Psoas muscle (tissue), 8 donors: Measurements from ENCODE around the gene PMM2. TPM values are rescaled to one million over a fixed set of nuclear protein-coding genes. Genes with fewer than 3 reads are reported as not detected.
"Not testable (repeated sequence)": the region's sequence is repeated elsewhere in the genome, so short reads cannot be mapped to it uniquely, and the experiment has no call there.

Experiments used
- ATAC-seq, 4 donors: fragments of 200-7000 bp; cut with Tn5 transposase; one replicate each; pipeline ENCODE4 v1.9.1; 2020; ENCODE audit warnings: moderate library complexity in 3 of 4, mild to moderate bottlenecking in 2 of 4
- DNase-seq, 2 donors: peaks; one replicate each; pipeline ENCODE4 v3.0.0-alpha.2; 2020
- H3K27ac ChIP-seq: fragments of 200-600 bp; one replicate; pipeline ENCODE4 v1.8.0; 2022
- H3K27me3 ChIP-seq, 3 donors: fragments of 200-600 bp in 1 of 3; one replicate each; pipeline versions ENCODE4 v1.6.1 to v1.8.0; 2013 to 2022; ENCODE audit warnings: low read length in 2 of 3, mild to moderate bottlenecking in 2 of 3, moderate library complexity in 1 of 3; ENCODE audit not compliant: insufficient read depth in 3 of 3
- H3K36me3 ChIP-seq, 2 donors: fragments of 200-600 bp in 1 of 2; one replicate each; pipeline versions ENCODE4 v1.6.1 to v1.8.0; 2013 to 2022; ENCODE audit warnings: low read depth in 1 of 2, mild to moderate bottlenecking in 1 of 2, moderate library complexity in 1 of 2; ENCODE audit not compliant: insufficient read depth in 1 of 2
- H3K4me1 ChIP-seq: fragments of 200-600 bp; one replicate; pipeline ENCODE4 v1.8.0; 2022
- H3K4me3 ChIP-seq: fragments of 200-600 bp; one replicate; pipeline ENCODE4 v1.8.0; 2022; ENCODE audit warnings: mild to moderate bottlenecking
- H3K9me3 ChIP-seq: fragments of 200-600 bp; one replicate; pipeline ENCODE4 v1.8.0; 2022
- WGBS, 3 donors: extraction: QIAGEN DNeasy Blood & Tissue Kit; methylation state at CpG; one replicate each; pipeline versions ENCODE4 v1.1.6 to v1.1.7; 2013; 5-methylcytosine and 5-hydroxymethylcytosine counted together
- intact Hi-C, 2 donors: fragments of 100-400 bp; cut with DNase I; formaldehyde crosslinking; loops; one replicate each; pipeline versions ENCODE4 v1.11.0 to v1.14.2; 2022
- polyA plus RNA-seq, 3 donors: library from polyadenylated mRNA; stranded (reverse); fragments of 200-250 nt; gene quantifications; one replicate each; pipeline ENCODE4 v1.2.3, GENCODE V29; 2013
- total RNA-seq, 4 donors: library from RNA; stranded (reverse); fragmentation: NEBNext Ultra II Directional in 2 of 4; extraction: Animal tissue kit (Norgen Biotek cat#: 25700) in 2 of 4; gene quantifications; one replicate each; pipeline versions ENCODE4 v1.2.1 to v1.2.4, GENCODE V29; 2021 to 2023
- TF ChIP-seq, protein P1 (sequence below): fragments of 200-600 bp; IDR thresholded peaks from one replicate; pipeline ENCODE4 v1.8.0; 2022; ENCODE audit warnings: antibody characterized with exemption
- donor health status: healthy with polysubstance abuse.
- donor health status: DM: no; HTN: no; CAD: no; lungs with moderate emphysema.
- donor health status: Bipolar disorder and iron deficiency.
- donor health status: healthy.
- donor health status: DM: yes; HTN: yes; CAD: no.
- donor health status: DM: no; HTN: no; CAD: no.
- donor health status: DM: no; HTN: no; CAD: no.
- donor health status: DM: yes; HTN: yes; CAD: no.

Gene PMM2
- total and polyA plus RNA-seq, 7 donors, result 8.5 to 32.3 (median 19.7) TPM

DNA sequence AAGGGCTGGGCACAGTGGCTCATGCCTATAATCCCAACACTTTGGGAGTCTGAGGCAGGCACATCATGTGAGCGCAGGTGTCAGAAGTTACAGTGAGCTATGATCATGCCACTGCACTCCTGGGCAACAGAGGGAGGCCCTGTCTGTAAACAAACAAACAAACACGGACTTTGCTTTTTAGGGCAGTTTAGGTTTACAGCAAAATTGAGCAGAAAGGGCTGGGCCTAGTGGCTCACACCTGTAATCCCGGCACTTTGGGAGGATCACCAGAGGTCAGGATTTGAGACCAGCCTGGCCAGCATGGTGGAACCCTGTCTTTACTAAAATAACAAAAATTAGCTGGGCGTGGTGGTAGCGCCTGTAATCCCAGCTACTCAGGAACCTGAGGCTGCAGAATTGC lies 74.4 kb downstream of the PMM2 start:
- TF ChIP-seq, protein P1, sequence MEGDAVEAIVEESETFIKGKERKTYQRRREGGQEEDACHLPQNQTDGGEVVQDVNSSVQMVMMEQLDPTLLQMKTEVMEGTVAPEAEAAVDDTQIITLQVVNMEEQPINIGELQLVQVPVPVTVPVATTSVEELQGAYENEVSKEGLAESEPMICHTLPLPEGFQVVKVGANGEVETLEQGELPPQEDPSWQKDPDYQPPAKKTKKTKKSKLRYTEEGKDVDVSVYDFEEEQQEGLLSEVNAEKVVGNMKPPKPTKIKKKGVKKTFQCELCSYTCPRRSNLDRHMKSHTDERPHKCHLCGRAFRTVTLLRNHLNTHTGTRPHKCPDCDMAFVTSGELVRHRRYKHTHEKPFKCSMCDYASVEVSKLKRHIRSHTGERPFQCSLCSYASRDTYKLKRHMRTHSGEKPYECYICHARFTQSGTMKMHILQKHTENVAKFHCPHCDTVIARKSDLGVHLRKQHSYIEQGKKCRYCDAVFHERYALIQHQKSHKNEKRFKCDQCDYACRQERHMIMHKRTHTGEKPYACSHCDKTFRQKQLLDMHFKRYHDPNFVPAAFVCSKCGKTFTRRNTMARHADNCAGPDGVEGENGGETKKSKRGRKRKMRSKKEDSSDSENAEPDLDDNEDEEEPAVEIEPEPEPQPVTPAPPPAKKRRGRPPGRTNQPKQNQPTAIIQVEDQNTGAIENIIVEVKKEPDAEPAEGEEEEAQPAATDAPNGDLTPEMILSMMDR, result no peak
- H3K36me3 ChIP-seq, result no peaks in the 10 kb centered on the region
- peaks cover 4% of the 10 kb centered on the region for H3K4me1 ChIP-seq
- no peak for DNase-seq
- no peak overlapping the region for H3K4me3 ChIP-seq
- intact Hi-C loops, result no loop called here
- peaks cover 0 to 11% (median 0%) of the 10 kb centered on the region in 3 donors for H3K27me3 ChIP-seq
- no peak overlapping the region for H3K27ac ChIP-seq
- no peak for ATAC-seq
- WGBS, 3 donors, result 94 to 96% (median 94%) methylated on average over 5 of the region's 5 CpGs
- H3K9me3 ChIP-seq, result no peaks in the 10 kb centered on the region

GRCh38 chr16:8872967-8873865 lies 75.6 kb downstream of the PMM2 start:
- Histone ChIP-seq H3K9me3 (no peaks in the 10 kb centered on the region), H3K36me3 (no peaks in the 10 kb centered on the region), H3K27ac (no peak overlapping the region), H3K4me1 (no peaks in the 10 kb centered on the region), H3K27me3 (peaks cover 0 to under 1% (median 0%) of the 10 kb centered on the region in 3 donors), H3K4me3 (no peak overlapping the region)
- ATAC-seq, result no peak
- intact Hi-C loops, result no loop called here
- DNase-seq, result no peak
- 85 to 88% (median 88%) methylated on average over 22 of the region's 22 CpGs for WGBS, 3 donors
- TF ChIP-seq, protein P1, result peak; percentile 9

GRCh38 chr16:8873866-8874195 lies 76.2 kb downstream of the PMM2 start:
- 83 to 91% (median 89%) methylated on average over 7 of the region's 7 CpGs for WGBS, 3 donors
- H3K4me1 ChIP-seq, H3K4me3 ChIP-seq, H3K27me3 ChIP-seq, H3K27ac ChIP-seq, H3K36me3 ChIP-seq, DNase-seq, ATAC-seq, intact Hi-C loops, H3K9me3 ChIP-seq: not testable (repeated sequence)

- Histone ChIP-seq H3K27me3 (no peaks in the 10 kb centered on the region), H3K4me3 (no peak overlapping the region), H3K27ac (no peak overlapping the region), H3K9me3 (no peaks in the 10 kb centered on the region), H3K36me3 (no peaks in the 10 kb centered on the region), H3K4me1 (no peaks in the 10 kb centered on the region)
- TF ChIP-seq, protein P1, result no peak
- DNase-seq, result no peak
- 27 to 38% (median 33%) methylated on average over 6 of the region's 6 CpGs for WGBS, 3 donors
- no peak for ATAC-seq
- intact Hi-C loops, result no loop called here
Measured at GRCh38 chr16:8874388-8874787, 76.7 kb downstream of the PMM2 start.

DNA sequence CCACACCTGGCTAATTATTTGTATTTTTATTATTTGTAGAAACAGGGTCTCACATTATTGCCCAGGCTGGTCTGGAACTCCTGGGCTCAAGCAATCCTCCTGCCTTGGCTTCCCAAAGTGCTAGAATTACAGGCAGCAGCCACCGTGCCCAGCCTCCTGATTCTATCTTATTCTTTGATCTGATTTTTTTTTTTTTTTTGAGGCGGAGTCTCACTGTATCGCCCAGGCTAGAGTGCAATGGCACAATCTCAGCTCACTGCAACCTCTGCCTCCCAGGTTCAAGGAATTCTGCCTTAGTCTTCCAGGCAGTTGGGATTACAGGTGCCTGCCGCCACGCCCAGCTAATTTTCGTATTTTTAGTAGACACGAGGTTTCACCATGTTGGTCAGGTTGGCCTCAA lies 77.7 kb downstream of the PMM2 start:
- ATAC-seq, intact Hi-C loops: not testable (repeated sequence)
- WGBS, 3 donors, result 72 to 83% (median 74%) methylated on average over 7 of the region's 7 CpGs

More for the DNA sequence above, 77.7 kb downstream of the PMM2 start:
- not testable (repeated sequence) for H3K4me3 ChIP-seq, H3K36me3 ChIP-seq, H3K27ac ChIP-seq, H3K9me3 ChIP-seq, H3K4me1 ChIP-seq, DNase-seq, H3K27me3 ChIP-seq
